CD4-positive, alpha-beta memory T cell (primary cell): Measurements from ENCODE around the gene BBS5. TPM values are rescaled to one million over a fixed set of nuclear protein-coding genes. Genes with fewer than 3 reads are reported as not detected.

Source experiments
- CTCF ChIA-PET: fragments of 350-600 bp; sonication (Branson Sonifier 250); formaldehyde crosslinking; loops from one replicate; lab custom pipeline; 2021; ENCODE audit warnings: inconsistent platforms; ENCODE audit not compliant: partially characterized antibody; lab: Charles Lee
- POLR2A ChIA-PET: fragments of 350-600 bp; sonication (Branson Sonifier 250); formaldehyde crosslinking; loops from one replicate; lab custom pipeline; 2021; ENCODE audit not compliant: partially characterized antibody; lab: Charles Lee
- DNase-seq, 5 donors: peaks; one replicate each; pipeline versions ENCODE4 v3.0.0 to v3.0.0-alpha.2; 2020 to 2022; ENCODE audit warnings: mixed read lengths in 1 of 5
- H3K27ac ChIP-seq: one replicate; pipeline ENCODE4 v1.7.0; 2013; ENCODE audit warnings: low read depth, low read length
- H3K27me3 ChIP-seq: 2 replicates; pipeline ENCODE4 v1.7.0; 2013; ENCODE audit warnings: mild to moderate bottlenecking, low read length, moderate library complexity; ENCODE audit not compliant: insufficient read depth
- H3K36me3 ChIP-seq: 2 replicates; pipeline ENCODE4 v1.7.0; 2013; ENCODE audit warnings: mild to moderate bottlenecking, low read length, moderate library complexity; ENCODE audit not compliant: insufficient read depth
- H3K4me1 ChIP-seq: 2 replicates; pipeline ENCODE4 v1.7.0; 2013; ENCODE audit warnings: mild to moderate bottlenecking, low read length, moderate library complexity; ENCODE audit not compliant: insufficient read depth
- H3K4me3 ChIP-seq, 2 donors: one replicate each; pipeline ENCODE4 v1.7.0; 2013; ENCODE audit warnings: low read length in 2 of 2, mild to moderate bottlenecking in 1 of 2
- H3K9me3 ChIP-seq, 2 donors: one replicate each; pipeline ENCODE4 v1.7.0; 2013; ENCODE audit warnings: low read length in 2 of 2, control low read depth in 1 of 2; ENCODE audit not compliant: control insufficient read depth in 1 of 2
- H3K27ac Mint-ChIP-seq, 7 donors: one replicate each; pipeline ENCODE4 v1.8.0; 2020 to 2021; ENCODE audit warnings: mixed read lengths in 7 of 7, mild to moderate bottlenecking in 6 of 7, inconsistent platforms in 3 of 7, moderate library complexity in 3 of 7
- H3K27me3 Mint-ChIP-seq, 2 donors: one replicate each; pipeline ENCODE4 v1.8.0; 2020 to 2021; ENCODE audit warnings: mixed read lengths in 2 of 2
- H3K36me3 Mint-ChIP-seq, 2 donors: one replicate each; pipeline ENCODE4 v1.8.0; 2020 to 2021; ENCODE audit warnings: mixed read lengths in 2 of 2, inconsistent platforms in 1 of 2, mild to moderate bottlenecking in 1 of 2
- H3K4me1 Mint-ChIP-seq, 4 donors: one replicate each; pipeline ENCODE4 v1.8.0; 2020 to 2021; ENCODE audit warnings: mixed read lengths in 4 of 4, mild to moderate bottlenecking in 1 of 4
- H3K4me3 Mint-ChIP-seq, 8 donors: one replicate each; pipeline ENCODE4 v1.8.0; 2020 to 2021; ENCODE audit warnings: mixed read lengths in 8 of 8, mild to moderate bottlenecking in 7 of 8, moderate library complexity in 6 of 8, inconsistent platforms in 3 of 8
- H3K9me3 Mint-ChIP-seq, 8 donors: one replicate each; pipeline ENCODE4 v1.8.0; 2020 to 2021; ENCODE audit warnings: mixed read lengths in 8 of 8, mild to moderate bottlenecking in 5 of 8, inconsistent platforms in 3 of 8, moderate library complexity in 1 of 8
- intact Hi-C: fragments of 100-400 bp; cut with micrococcal nuclease; formaldehyde crosslinking; loops from one replicate; pipeline ENCODE4 v1.15.1; 2023
- polyA plus RNA-seq, 2 donors: library from polyadenylated mRNA; unstranded; fragments of 300-500 nt; fragmentation: Illumina TruSeq; gene quantifications; one replicate each; pipeline ENCODE4 v1.2.3, GENCODE V29; 2021
- total RNA-seq, 2 experiments: library from RNA; stranded (reverse); gene quantifications; one replicate each; pipeline ENCODE4 v1.2.3, GENCODE V29; 2021

Gene BBS5
- total and polyA plus RNA-seq, 4 experiments from 2014 or later = 0.45 to 1.8 (median 1.4) TPM

- Mint-ChIP-seq H3K4me3 (no peak overlapping the region), H3K27ac (no peak overlapping the region), H3K36me3 (peaks cover 5 to 13% of the 10 kb centered on the region in 2 donors), H3K4me1 (no peaks in the 10 kb centered on the region), H3K27me3 (no peaks in the 10 kb centered on the region), H3K9me3 (no peaks in the 10 kb centered on the region)
- Histone ChIP-seq H3K36me3 (no peaks in the 10 kb centered on the region), H3K4me1 (no peaks in the 10 kb centered on the region), H3K27me3 (no peaks in the 10 kb centered on the region), H3K27ac (no peak overlapping the region), H3K9me3 (no peaks in the 10 kb centered on the region), H3K4me3 (no peak overlapping the region)
- ChIA-PET CTCF (no interaction called here), POLR2A (no interaction called here)
- DNase-seq = no peak
- intact Hi-C loops = no loop called here
These were observed 25.4 kb downstream of the BBS5 start for GRCh38 chr2:169504651-169505050.

GRCh38 chr2:169507698-169508097 is 28.4 kb downstream of the BBS5 start:
- Histone ChIP-seq H3K4me3 (no peak overlapping the region), H3K9me3 (no peaks in the 10 kb centered on the region), H3K27me3 (no peaks in the 10 kb centered on the region), H3K4me1 (no peaks in the 10 kb centered on the region), H3K36me3 (no peaks in the 10 kb centered on the region), H3K27ac (no peak overlapping the region)
- no peak for DNase-seq
- Mint-ChIP-seq H3K36me3 (peaks cover 5 to 20% of the 10 kb centered on the region in 2 donors), H3K27ac (no peak overlapping the region), H3K4me3 (no peak overlapping the region), H3K27me3 (no peaks in the 10 kb centered on the region), H3K9me3 (no peaks in the 10 kb centered on the region), H3K4me1 (no peaks in the 10 kb centered on the region)
- POLR2A ChIA-PET = no interaction called here
- CTCF ChIA-PET = no interaction called here
- intact Hi-C loops = no loop called here

GRCh38 chr2:169509298-169509885 is 30.1 kb downstream of the BBS5 start, which contains the start of gene KLHL41:
Gene KLHL41, plus strand, starts transcription at chr2:169509702. Its CDS starts 77 bp downstream, at chr2:169509779.
- no peaks in the 10 kb centered on the region for H3K9me3 Mint-ChIP-seq
- intact Hi-C loops = no loop called here
- Histone ChIP-seq H3K4me3 (no peak within 1 kb of the TSS), H3K27me3 (no peaks in the 10 kb centered on the region), H3K9me3 (no peaks in the 10 kb centered on the region), H3K4me1 (no peaks in the 10 kb centered on the region), H3K27ac (no peak within 1 kb of the TSS), H3K36me3 (no peaks in the 10 kb centered on the region)
- no peaks in the 10 kb centered on the region for H3K27me3 Mint-ChIP-seq
- no peaks in the 10 kb centered on the region for H3K4me1 Mint-ChIP-seq
- DNase-seq = no peak
- no peak within 1 kb of the TSS for H3K4me3 Mint-ChIP-seq
- H3K27ac Mint-ChIP-seq = peak within 1 kb of the TSS in 1 of 7 donors; percentile 37
- POLR2A ChIA-PET = no interaction called here
- peaks cover 0 to 13% of the 10 kb centered on the region in 2 donors for H3K36me3 Mint-ChIP-seq
- CTCF ChIA-PET = no interaction called here

- Histone ChIP-seq H3K9me3 (no peaks in the 10 kb centered on the region), H3K36me3 (no peaks in the 10 kb centered on the region), H3K4me3 (no peak overlapping the region), H3K4me1 (no peaks in the 10 kb centered on the region), H3K27ac (no peak overlapping the region), H3K27me3 (no peaks in the 10 kb centered on the region)
- no peaks in the 10 kb centered on the region for H3K27me3 Mint-ChIP-seq
- intact Hi-C loops = no loop called here
- no peaks in the 10 kb centered on the region for H3K4me1 Mint-ChIP-seq
- no peaks in the 10 kb centered on the region for H3K9me3 Mint-ChIP-seq
- H3K4me3 Mint-ChIP-seq = no peak overlapping the region
- POLR2A ChIA-PET = no interaction called here
- CTCF ChIA-PET = no interaction called here
- DNase-seq = no peak
- H3K27ac Mint-ChIP-seq = no peak overlapping the region
- H3K36me3 Mint-ChIP-seq = peaks cover 0 to 12% of the 10 kb centered on the region in 2 donors
These were observed 30.7 kb downstream of the BBS5 start for GRCh38 chr2:169509955-169510354.

- H3K36me3 Mint-ChIP-seq = peaks cover 0 to 12% of the 10 kb centered on the region in 2 donors
- no peak overlapping the region for H3K27ac Mint-ChIP-seq
These were observed 31.2 kb downstream of the BBS5 start for GRCh38 chr2:169510496-169510895.

GRCh38 chr2:169511818-169512217 is 32.5 kb downstream of the BBS5 start:
- H3K4me3 Mint-ChIP-seq = no peak overlapping the region
- H3K36me3 Mint-ChIP-seq = peaks cover 0 to 12% of the 10 kb centered on the region in 2 donors
- Histone ChIP-seq H3K4me3 (no peak overlapping the region), H3K9me3 (no peaks in the 10 kb centered on the region), H3K27ac (no peak overlapping the region), H3K4me1 (no peaks in the 10 kb centered on the region), H3K36me3 (no peaks in the 10 kb centered on the region), H3K27me3 (no peaks in the 10 kb centered on the region)
- ChIA-PET POLR2A (no interaction called here), CTCF (no interaction called here)
- H3K27me3 Mint-ChIP-seq = no peaks in the 10 kb centered on the region
- intact Hi-C loops = no loop called here
- no peak for DNase-seq
- no peaks in the 10 kb centered on the region for H3K4me1 Mint-ChIP-seq
- no peak overlapping the region for H3K27ac Mint-ChIP-seq
- no peaks in the 10 kb centered on the region for H3K9me3 Mint-ChIP-seq

More at GRCh38 chr2:169510496-169510895, 31.2 kb downstream of the BBS5 start:
- Histone ChIP-seq H3K27me3 (no peaks in the 10 kb centered on the region), H3K36me3 (no peaks in the 10 kb centered on the region), H3K9me3 (no peaks in the 10 kb centered on the region), H3K4me1 (no peaks in the 10 kb centered on the region), H3K27ac (no peak overlapping the region), H3K4me3 (no peak overlapping the region)
- Mint-ChIP-seq H3K4me3 (no peak overlapping the region), H3K4me1 (no peaks in the 10 kb centered on the region), H3K27me3 (no peaks in the 10 kb centered on the region), H3K9me3 (no peaks in the 10 kb centered on the region)
- POLR2A ChIA-PET = no interaction called here
- CTCF ChIA-PET = no interaction called here
- no peak for DNase-seq
- intact Hi-C loops = no loop called here

- no peak overlapping the region for H3K27ac Mint-ChIP-seq
- Histone ChIP-seq H3K36me3 (no peaks in the 10 kb centered on the region), H3K27me3 (no peaks in the 10 kb centered on the region), H3K4me3 (no peak overlapping the region), H3K4me1 (no peaks in the 10 kb centered on the region), H3K27ac (no peak overlapping the region), H3K9me3 (no peaks in the 10 kb centered on the region)
- ChIA-PET CTCF (no interaction called here), POLR2A (no interaction called here)
- no peaks in the 10 kb centered on the region for H3K9me3 Mint-ChIP-seq
- no peak overlapping the region for H3K4me3 Mint-ChIP-seq
- intact Hi-C loops = no loop called here
- no peaks in the 10 kb centered on the region for H3K27me3 Mint-ChIP-seq
- no peak for DNase-seq
- no peaks in the 10 kb centered on the region for H3K4me1 Mint-ChIP-seq
- peaks cover 0 to 7% of the 10 kb centered on the region in 2 donors for H3K36me3 Mint-ChIP-seq
These were observed 33.2 kb downstream of the BBS5 start for GRCh38 chr2:169512525-169512924.
